Subcutaneous adipose tissue (tissue), 4 donors: ENCODE data around the gene RNF213. TPM values are rescaled to one million over a fixed set of nuclear protein-coding genes. Genes with fewer than 3 reads are reported as not detected.

ENCODE experiments used
- total RNA-seq, 4 donors: library from RNA; depleted of rRNA; stranded (reverse); fragments of >200 nt; gene quantifications; one replicate each; pipeline ENCODE4 v1.1.0, GENCODE V29; 2016
- TF ChIP-seq, protein P1 (sequence below): fragments of 450-650 bp; IDR thresholded peaks from one replicate; pipeline ENCODE4 v1.5.1; 2016; ENCODE audit warnings: low read depth, mild to moderate bottlenecking, control low read depth, antibody characterized with exemption, moderate library complexity

RNF213 gene
- total RNA-seq, 4 donors from 2014 or later, result 114 to 167 (median 144) TPM

DNA sequence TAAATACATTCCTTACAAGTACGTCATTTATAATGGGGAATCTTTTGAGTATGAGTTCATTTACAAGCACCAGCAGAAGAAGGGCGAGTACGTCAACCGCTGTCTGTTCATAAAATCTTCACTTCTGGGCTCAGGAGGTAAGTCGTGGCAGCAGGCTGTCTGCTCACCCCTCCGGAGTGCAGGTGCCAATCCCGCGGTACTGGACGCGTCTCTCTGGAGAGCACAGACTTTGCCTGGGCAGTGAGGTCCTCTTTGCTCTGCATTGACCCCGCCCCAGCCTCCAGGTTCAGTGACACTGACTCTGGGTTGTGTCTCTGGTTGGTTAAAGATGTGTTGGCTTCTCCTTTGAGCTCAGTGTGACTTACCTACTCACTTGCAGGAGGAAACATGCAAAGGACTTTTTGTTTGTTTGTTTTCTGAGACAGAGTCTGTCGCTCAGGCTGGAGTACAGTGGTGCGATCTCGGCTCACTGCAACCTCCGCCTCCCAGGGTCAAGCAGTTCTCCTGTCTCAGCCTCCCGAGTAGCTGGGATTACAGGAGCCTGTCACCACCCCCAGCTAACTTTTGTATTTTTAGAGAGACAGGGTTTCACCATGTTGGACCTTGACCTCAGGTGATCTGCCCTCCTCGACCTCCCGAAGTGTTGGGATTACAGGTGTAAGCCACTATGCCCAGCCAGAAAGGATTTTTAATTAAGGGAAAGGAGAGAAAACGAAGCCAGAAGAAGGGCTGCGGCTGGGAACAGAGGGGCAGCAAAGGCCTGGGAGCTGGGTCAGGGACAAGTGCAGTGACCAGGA is 31.2 kb downstream of the RNF213 start:
- TF ChIP-seq, protein P1, sequence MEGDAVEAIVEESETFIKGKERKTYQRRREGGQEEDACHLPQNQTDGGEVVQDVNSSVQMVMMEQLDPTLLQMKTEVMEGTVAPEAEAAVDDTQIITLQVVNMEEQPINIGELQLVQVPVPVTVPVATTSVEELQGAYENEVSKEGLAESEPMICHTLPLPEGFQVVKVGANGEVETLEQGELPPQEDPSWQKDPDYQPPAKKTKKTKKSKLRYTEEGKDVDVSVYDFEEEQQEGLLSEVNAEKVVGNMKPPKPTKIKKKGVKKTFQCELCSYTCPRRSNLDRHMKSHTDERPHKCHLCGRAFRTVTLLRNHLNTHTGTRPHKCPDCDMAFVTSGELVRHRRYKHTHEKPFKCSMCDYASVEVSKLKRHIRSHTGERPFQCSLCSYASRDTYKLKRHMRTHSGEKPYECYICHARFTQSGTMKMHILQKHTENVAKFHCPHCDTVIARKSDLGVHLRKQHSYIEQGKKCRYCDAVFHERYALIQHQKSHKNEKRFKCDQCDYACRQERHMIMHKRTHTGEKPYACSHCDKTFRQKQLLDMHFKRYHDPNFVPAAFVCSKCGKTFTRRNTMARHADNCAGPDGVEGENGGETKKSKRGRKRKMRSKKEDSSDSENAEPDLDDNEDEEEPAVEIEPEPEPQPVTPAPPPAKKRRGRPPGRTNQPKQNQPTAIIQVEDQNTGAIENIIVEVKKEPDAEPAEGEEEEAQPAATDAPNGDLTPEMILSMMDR, result no peak

DNA sequence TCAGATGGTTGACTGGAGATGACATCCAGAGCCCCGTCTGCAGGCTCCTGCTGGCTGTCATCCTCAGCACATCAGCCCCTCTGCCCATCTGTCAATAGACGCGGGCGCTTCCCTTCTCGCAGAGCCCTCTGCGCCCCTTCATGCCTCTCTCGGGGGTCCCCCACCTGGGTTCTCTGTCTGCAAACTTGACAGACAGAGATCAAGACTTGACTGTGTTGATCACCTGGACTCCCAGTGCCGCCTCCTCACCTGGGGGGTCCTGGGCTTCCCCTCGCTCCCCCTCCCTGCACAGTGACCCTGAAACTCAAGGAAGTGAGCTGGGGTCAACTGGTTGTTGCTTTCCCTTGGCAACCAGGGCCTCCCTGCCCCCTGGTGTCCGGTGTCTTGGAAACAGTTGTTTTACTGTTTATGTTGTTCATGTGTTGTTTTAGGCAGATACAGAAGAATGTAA is 31.9 kb downstream of the RNF213 start:
- TF ChIP-seq, protein P1, result no peak

DNA sequence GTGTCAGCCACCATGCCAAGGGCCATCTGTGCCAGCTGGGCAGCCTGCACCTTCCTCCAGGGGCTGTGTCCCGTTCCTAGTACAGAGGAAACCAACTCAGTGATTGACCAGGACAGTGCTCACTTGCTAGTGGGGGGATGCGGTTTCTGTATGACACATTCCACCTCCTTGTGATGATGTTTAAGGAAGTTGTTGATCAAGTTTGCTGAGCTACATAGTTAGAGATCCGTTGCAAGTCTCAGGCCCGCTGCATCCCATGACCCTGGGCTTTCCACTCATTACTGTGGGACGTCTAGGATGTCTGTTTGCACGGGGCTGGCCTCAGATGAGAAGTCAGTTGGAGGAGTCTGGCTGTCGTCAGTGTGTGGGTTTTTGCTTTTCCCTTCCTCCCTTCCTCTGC is 33.6 kb downstream of the RNF213 start:
- TF ChIP-seq, protein P1, result no peak

DNA sequence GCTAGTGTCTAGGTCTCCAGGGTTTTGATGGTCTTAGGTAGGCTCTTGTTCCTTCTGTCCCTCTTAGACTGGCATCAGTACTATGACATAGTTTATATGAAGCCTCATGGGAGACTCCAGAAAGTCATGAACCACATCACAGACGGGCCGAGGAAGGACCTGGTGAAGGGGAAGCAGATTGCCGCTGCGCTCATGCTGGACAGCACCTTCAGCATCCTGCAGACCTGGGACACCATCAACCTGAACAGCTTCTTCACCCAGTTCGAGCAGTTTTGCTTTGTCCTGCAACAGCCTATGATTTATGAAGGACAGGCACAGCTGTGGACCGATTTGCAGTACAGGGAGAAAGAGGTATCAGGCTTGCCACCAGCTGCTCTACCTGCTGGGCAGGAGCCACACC is 34.0 kb downstream of the RNF213 start:
- TF ChIP-seq, protein P1, result no peak

DNA sequence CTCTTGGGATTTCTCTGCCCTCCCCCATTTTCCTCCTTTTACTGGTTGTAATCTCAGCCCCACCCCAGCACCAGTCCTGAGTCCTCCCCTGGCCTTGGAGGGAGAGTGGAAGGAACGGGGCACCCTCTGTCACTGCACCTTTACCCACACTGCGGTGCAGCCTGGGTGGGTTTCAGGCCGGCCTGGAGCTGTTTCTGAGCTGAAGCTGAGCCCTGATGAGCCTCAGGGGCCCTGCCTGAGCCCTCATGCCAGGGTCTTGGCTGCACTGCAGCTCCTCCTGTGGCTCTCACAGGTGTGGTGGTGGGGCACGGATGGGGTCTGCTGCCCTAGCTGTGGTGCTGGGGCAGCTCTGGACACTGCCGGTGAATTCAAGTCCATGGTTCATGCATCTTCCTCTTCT is 34.5 kb downstream of the RNF213 start:
- TF ChIP-seq, protein P1, result no peak

DNA sequence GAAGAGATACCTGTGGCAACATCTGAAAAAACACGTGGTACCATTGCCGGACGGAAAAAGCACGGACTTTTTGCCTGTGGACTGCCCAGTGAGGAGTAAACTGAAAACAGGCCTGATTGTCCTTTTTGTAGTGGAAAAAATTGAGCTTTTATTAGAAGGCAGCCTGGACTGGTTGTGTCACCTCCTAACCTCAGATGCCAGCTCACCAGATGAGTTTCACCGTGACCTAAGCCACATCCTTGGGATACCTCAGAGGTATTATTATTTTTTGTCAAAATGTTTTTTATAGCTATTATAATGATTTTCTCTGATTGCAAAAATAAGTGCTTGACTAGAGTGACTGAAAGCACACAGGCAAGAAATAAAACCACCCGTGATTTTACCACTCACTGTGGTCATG is 34.9 kb downstream of the RNF213 start:
- TF ChIP-seq, protein P1, result no peak

DNA sequence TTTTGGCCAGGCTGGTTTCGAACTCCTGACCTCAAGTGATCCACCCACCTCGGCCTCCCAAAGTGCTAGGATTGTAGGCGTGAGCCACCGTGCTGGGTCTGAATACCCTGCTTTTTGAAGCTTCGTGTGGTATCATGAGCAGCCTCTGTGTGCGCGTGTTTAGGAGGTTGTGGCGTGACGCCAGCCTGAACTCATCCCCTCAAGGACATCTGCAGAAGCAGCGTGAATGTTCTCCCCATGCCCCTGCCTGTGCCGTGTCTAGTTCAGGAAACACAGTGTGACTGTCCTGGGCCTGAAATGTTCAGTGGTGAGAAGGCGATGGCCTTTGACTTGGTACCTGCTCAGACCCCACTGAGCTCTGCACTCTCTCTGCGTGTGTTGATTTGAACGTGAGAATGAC is 35.6 kb downstream of the RNF213 start:
- TF ChIP-seq, protein P1, result no peak
